NCI-H510A treated with DMSO at 0.1 percent for 48 hours (cell line): ENCODE measurements around the gene MSI2.

Source experiments
- DNase-seq: peaks from one replicate; lab custom pipeline; 2025; lab: John Stamatoyannopoulos, UW

The MSI2 gene

GRCh38 chr17:57316361-57316760 lies 60.0 kb downstream of the MSI2 start:
- no peak for DNase-seq

- DNase-seq: no peak
Measured at GRCh38 chr17:57317079-57317478, 60.8 kb downstream of the MSI2 start.

- DNase-seq: no peak
Measured at GRCh38 chr17:57318913-57319312, 62.6 kb downstream of the MSI2 start.

- DNase-seq: no peak
Measured at GRCh38 chr17:57319806-57320205, 63.5 kb downstream of the MSI2 start.

GRCh38 chr17:57323391-57323790 lies 67.1 kb downstream of the MSI2 start:
- DNase-seq: no peak

GRCh38 chr17:57324060-57324459 lies 67.7 kb downstream of the MSI2 start:
- no peak for DNase-seq

GRCh38 chr17:57324631-57325030 lies 68.3 kb downstream of the MSI2 start:
- DNase-seq: no peak

- no peak for DNase-seq
Measured at GRCh38 chr17:57326336-57326735, 70.0 kb downstream of the MSI2 start.

- DNase-seq: no peak
Measured at GRCh38 chr17:57326764-57327163, 70.4 kb downstream of the MSI2 start.

GRCh38 chr17:57327176-57327970 lies 71.0 kb downstream of the MSI2 start:
- DNase-seq: no peak

GRCh38 chr17:57328109-57328882 lies 72.0 kb downstream of the MSI2 start:
- no peak for DNase-seq

GRCh38 chr17:57329380-57330214 lies 73.3 kb downstream of the MSI2 start:
- no peak for DNase-seq

- no peak for DNase-seq
Measured at GRCh38 chr17:57330587-57330986, 74.3 kb downstream of the MSI2 start.

- no peak for DNase-seq
Measured at GRCh38 chr17:57331423-57331822, 75.1 kb downstream of the MSI2 start.

- no peak for DNase-seq
Measured at GRCh38 chr17:57332501-57332900, 76.2 kb downstream of the MSI2 start.

- no peak for DNase-seq
Measured at GRCh38 chr17:57335195-57335792, 79.0 kb downstream of the MSI2 start.

GRCh38 chr17:57337390-57337789 lies 81.1 kb downstream of the MSI2 start:
- no peak for DNase-seq

GRCh38 chr17:57338257-57338914 lies 82.1 kb downstream of the MSI2 start:
- DNase-seq: no peak

- DNase-seq: no peak
Measured at GRCh38 chr17:57340160-57340981, 84.0 kb downstream of the MSI2 start.
